GM23248 (cell line): ENCODE results near the gene HHATL. TPM values are rescaled to one million over a fixed set of nuclear protein-coding genes. Genes with fewer than 3 reads are reported as not detected.

Experiments used
- DNase-seq: peaks from one replicate; pipeline ENCODE4 v3.0.0-alpha.2; 2015
- H2AFZ ChIP-seq: fragments of 200-600 bp; sonication (generic); 2 replicates; pipeline ENCODE4 v1.6.1; 2016; ENCODE audit warnings: antibody characterized with exemption
- H3F3A ChIP-seq: fragments of 200-600 bp; sonication (generic); 2 replicates; pipeline ENCODE4 v1.6.1; 2016; ENCODE audit warnings: mild to moderate bottlenecking, antibody characterized with exemption, mixed run types; ENCODE audit not compliant: insufficient read depth
- H3K27ac ChIP-seq: fragments of 200-600 bp; sonication (generic); 2 replicates; pipeline ENCODE4 v1.5.1; 2016; ENCODE audit warnings: mild to moderate bottlenecking
- H3K27me3 ChIP-seq: fragments of 200-600 bp; sonication (generic); replicated peaks from 2 replicates; pipeline ENCODE4 v1.6.1; 2016; ENCODE audit warnings: mild to moderate bottlenecking; ENCODE audit not compliant: insufficient read depth
- H3K36me3 ChIP-seq: fragments of 200-600 bp; sonication (generic); 2 replicates; pipeline ENCODE4 v1.6.1; 2016; ENCODE audit warnings: low read depth, mild to moderate bottlenecking
- H3K4me1 ChIP-seq: fragments of 200-600 bp; sonication (generic); 2 replicates; pipeline ENCODE4 v1.6.1; 2016; ENCODE audit warnings: mild to moderate bottlenecking; ENCODE audit not compliant: insufficient read depth
- H3K4me2 ChIP-seq: fragments of 200-600 bp; sonication (generic); one replicate; pipeline ENCODE4 v1.6.1; 2016; ENCODE audit warnings: mild to moderate bottlenecking; ENCODE audit not compliant: unreplicated experiment
- H3K4me3 ChIP-seq: fragments of 200-600 bp; sonication (generic); 2 replicates; pipeline ENCODE4 v1.5.1; 2016; ENCODE audit warnings: mild to moderate bottlenecking
- H3K79me2 ChIP-seq: fragments of 200-600 bp; sonication (generic); 2 replicates; pipeline ENCODE4 v1.6.1; 2016; ENCODE audit warnings: mild to moderate bottlenecking; ENCODE audit not compliant: insufficient read depth
- H3K9ac ChIP-seq: fragments of 200-600 bp; sonication (generic); 2 replicates; pipeline ENCODE4 v1.6.1; 2016; ENCODE audit warnings: mild to moderate bottlenecking
- H3K9me2 ChIP-seq: fragments of 200-600 bp; sonication (generic); 2 replicates; pipeline ENCODE4 v1.6.1; 2016; ENCODE audit warnings: mixed run types, mild to moderate bottlenecking, moderate library complexity; ENCODE audit not compliant: insufficient read depth
- H3K9me3 ChIP-seq: fragments of 200-600 bp; sonication (generic); one replicate; pipeline ENCODE4 v1.6.1; 2017; ENCODE audit warnings: low read depth
- H4K20me1 ChIP-seq: fragments of 200-600 bp; sonication (generic); 2 replicates; pipeline ENCODE4 v1.6.0; 2016; ENCODE audit not compliant: insufficient read depth
- EZH2 ChIP-seq: fragments of 200-600 bp; sonication (generic); IDR thresholded peaks from 2 replicates; pipeline ENCODE4 v1.6.1; 2018; ENCODE audit warnings: antibody characterized with exemption, mild to moderate bottlenecking; ENCODE audit not compliant: insufficient read depth, poor library complexity, severe bottlenecking
- EZH2phosphoT487 ChIP-seq: fragments of 200-600 bp; sonication (generic); IDR thresholded peaks from 2 replicates; pipeline ENCODE4 v1.6.1; 2018; ENCODE audit warnings: antibody characterized with exemption, moderate library complexity, mild to moderate bottlenecking, low read depth; ENCODE audit not compliant: insufficient read depth
- WGBS, 2 experiments: methylation state at CpG; one replicate each; pipeline ENCODE4 v1.1.6; 2015 to 2017; ENCODE audit warnings: low lambda C conversion rate in 2 of 2, low coverage in 1 of 2; ENCODE audit errors: missing lambda C conversion rate in 2 of 2; 5-methylcytosine and 5-hydroxymethylcytosine counted together
- in situ Hi-C: fragments of 300-500 bp; cut with MboI; formaldehyde crosslinking; loops from 2 replicates; pipeline ENCODE4 v1.15.0; 2020
- polyA plus RNA-seq: library from polyadenylated mRNA; unstranded; fragments of >200 nt; fragmentation: Nextera tagmentation; extraction: Ambion mirVana; gene quantifications from 2 replicates; pipeline ENCODE4 v1.2.1, GENCODE V29; 2016
- total RNA-seq: library from RNA; depleted of rRNA; stranded (reverse); fragments of >200 nt; shearing (Covaris generic); gene quantifications from 2 replicates; pipeline ENCODE4 v1.2.3, GENCODE V29; 2014

The HHATL gene
- total and polyA plus RNA-seq, 2 experiments from 2014 or later = not detected

DNA sequence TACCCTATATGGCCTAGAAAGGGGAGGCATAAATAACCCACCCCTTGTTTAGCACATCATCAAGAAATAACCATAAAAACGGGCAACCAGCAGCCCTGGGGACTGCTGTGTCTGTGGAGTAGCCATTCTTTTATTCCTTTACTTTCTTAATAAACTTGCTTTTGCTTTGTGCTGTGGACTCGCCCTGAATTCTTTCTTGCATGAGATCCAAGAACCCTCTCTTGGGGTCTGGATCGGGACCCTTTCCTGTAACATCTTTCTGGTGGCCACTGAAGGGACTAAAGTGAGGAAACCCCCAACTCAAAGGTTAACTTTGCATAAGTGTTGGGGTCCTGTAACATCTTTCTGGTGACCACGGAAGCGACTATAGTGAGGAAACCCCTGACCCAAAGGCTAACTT, 15.7 kb upstream of the HHATL start:
- Histone ChIP-seq H3K9me2 (no peaks in the 10 kb centered on the region), H4K20me1 (no peaks in the 10 kb centered on the region), H3K79me2 (no peaks in the 10 kb centered on the region), H2AFZ (no peak overlapping the region), H3F3A (no peaks in the 10 kb centered on the region), H3K4me1 (no peaks in the 10 kb centered on the region), H3K9ac (no peak overlapping the region), H3K27ac (no peak overlapping the region), H3K4me2 (no peak overlapping the region), H3K27me3 (peaks cover 10% of the 10 kb centered on the region), H3K36me3 (no peaks in the 10 kb centered on the region), H3K9me3 (no peaks in the 10 kb centered on the region), H3K4me3 (no peak overlapping the region)
- in situ Hi-C loops = no loop called here
- DNase-seq = no peak
- 63 to 69% methylated on average over 5 of the region's 5 CpGs for WGBS, 2 experiments
- no peak for TF ChIP-seq EZH2
- no peak for TF ChIP-seq EZH2phosphoT487

DNA sequence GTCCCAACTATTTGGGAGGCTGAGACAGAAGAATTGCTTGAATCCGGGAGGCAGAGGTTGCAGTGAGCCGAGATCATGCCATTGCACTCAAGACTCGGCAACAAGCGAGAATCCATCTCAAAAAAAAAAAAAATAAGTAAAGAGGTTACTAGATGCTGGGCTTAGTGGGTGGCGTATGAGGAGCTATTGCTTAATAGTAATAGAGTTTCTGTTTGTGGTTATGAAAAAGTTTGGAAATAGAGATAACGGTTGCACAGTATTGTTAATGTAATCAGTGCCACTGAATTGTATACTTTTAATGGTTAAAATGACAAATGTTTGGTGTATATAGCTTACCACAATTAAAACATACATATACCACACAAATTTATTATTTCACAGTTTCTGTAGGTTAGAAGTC, 14.7 kb upstream of the HHATL start:
- 71 to 80% methylated on average over 6 of the region's 6 CpGs for WGBS, 2 experiments
- DNase-seq = no peak
- Histone ChIP-seq H3K9me3 (no peaks in the 10 kb centered on the region), H3K27ac (no peak overlapping the region), H3K9me2 (no peaks in the 10 kb centered on the region), H3K4me2 (no peak overlapping the region), H3K4me3 (no peak overlapping the region), H2AFZ (no peak overlapping the region), H4K20me1 (no peaks in the 10 kb centered on the region), H3K9ac (no peak overlapping the region), H3K27me3 (peaks cover 10% of the 10 kb centered on the region), H3K79me2 (no peaks in the 10 kb centered on the region), H3F3A (no peaks in the 10 kb centered on the region), H3K36me3 (no peaks in the 10 kb centered on the region), H3K4me1 (no peaks in the 10 kb centered on the region)
- in situ Hi-C loops = no loop called here
- TF ChIP-seq EZH2phosphoT487 = no peak
- TF ChIP-seq EZH2 = no peak

DNA sequence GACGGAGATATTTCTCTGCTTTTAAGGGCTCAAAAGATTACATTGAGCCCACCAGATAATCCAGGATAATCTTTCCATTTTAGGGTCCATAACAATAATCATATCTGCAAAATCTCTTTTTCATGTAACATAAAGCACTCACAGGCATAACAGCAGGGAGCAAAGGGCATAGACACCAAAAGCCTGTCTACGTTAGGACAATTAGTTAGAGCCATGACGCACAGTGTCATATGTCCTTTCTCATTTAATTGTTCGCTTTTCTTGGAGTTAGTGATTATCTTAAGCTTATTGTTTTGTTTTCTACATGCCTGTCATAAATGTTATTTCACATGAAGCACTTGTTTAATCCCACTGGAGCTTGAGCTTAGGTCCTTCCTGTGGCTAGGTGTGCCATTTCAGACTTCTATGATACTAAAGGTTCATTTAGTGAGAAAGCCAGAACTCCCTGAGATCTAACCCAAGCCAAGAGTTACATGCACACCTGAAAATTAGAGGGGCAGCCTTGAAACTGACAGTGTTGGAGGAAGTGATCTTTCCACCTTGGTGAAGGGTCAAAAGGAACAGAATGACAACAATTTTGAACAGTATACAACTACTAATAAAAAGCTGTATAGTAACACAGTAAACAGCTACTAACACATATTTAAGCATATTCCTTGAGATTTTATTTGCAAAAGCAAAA, 11.7 kb upstream of the HHATL start:
- Histone ChIP-seq H3K36me3 (no peaks in the 10 kb centered on the region), H3K9me2 (no peaks in the 10 kb centered on the region), H4K20me1 (no peaks in the 10 kb centered on the region), H3K27ac (no peak overlapping the region), H3K4me2 (no peak overlapping the region), H3F3A (no peaks in the 10 kb centered on the region), H3K79me2 (no peaks in the 10 kb centered on the region), H3K9me3 (no peaks in the 10 kb centered on the region), H2AFZ (no peak overlapping the region), H3K9ac (no peak overlapping the region), H3K27me3 (no peaks in the 10 kb centered on the region; the same call in 1 of the 2 replicates), H3K4me3 (no peak overlapping the region), H3K4me1 (no peaks in the 10 kb centered on the region)
- TF ChIP-seq EZH2 (no peak), EZH2phosphoT487 (no peak)
- no peak for DNase-seq
- WGBS, 2 experiments = 71 to 74% methylated on average over 4 of the region's 4 CpGs
- in situ Hi-C loops = no loop called here

DNA sequence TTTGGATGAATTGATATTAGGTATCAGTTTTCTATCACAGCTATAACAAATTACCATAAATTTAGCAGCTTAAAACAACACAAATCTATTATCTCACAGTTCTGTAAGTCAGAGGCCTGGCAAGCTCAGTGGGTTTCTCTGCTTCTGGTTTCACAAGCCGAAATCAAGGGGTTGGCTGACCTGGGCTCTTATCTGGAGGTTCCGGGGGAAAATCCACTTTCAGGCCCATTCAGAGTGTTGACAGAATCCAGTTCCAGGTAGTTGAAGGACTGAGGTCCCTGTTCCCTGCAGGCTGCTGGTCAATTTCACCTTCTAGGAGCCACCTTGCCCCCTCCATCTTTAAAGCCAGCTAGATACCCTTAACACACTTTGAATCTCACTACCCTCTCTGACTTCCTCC, 11.1 kb upstream of the HHATL start:
- in situ Hi-C loops = no loop called here
- H3K9me2 ChIP-seq = no peaks in the 10 kb centered on the region
- WGBS, 2 experiments = 74 to 80% methylated on average over 2 of the region's 2 CpGs
- H3K79me2 ChIP-seq = no peaks in the 10 kb centered on the region
- H4K20me1 ChIP-seq = no peaks in the 10 kb centered on the region
- H3K4me2 ChIP-seq = no peak overlapping the region
- no peaks in the 10 kb centered on the region for H3K4me1 ChIP-seq
- no peak overlapping the region for H3K4me3 ChIP-seq
- H3K27me3 ChIP-seq = no peaks in the 10 kb centered on the region; the same call in 1 of the 2 replicates
- H3K36me3 ChIP-seq = no peaks in the 10 kb centered on the region
- no peak overlapping the region for H2AFZ ChIP-seq
- DNase-seq = no peak
- TF ChIP-seq EZH2 (no peak), EZH2phosphoT487 (no peak)
- H3F3A ChIP-seq = no peaks in the 10 kb centered on the region
- H3K27ac ChIP-seq = no peak overlapping the region
- no peaks in the 10 kb centered on the region for H3K9me3 ChIP-seq
- H3K9ac ChIP-seq = no peak overlapping the region
